Cardiac fibroblast (primary cell): Measurements from ENCODE around the gene C1orf210.
A peak's percentile ranks its signal among the peaks of the same experiment; 100 is the strongest.

ENCODE experiments used
- DNase-seq, 2 donors: peaks; one replicate each; pipeline versions ENCODE4 v3.0.0 to v3.0.0-alpha.2; 2010; ENCODE audit warnings: low read depth in 2 of 2
- H3K4me3 ChIP-seq, 2 donors: replicated peaks in 1 of 2; 1 replicate in 1 of 2; 2 replicates in 1 of 2; pipeline ENCODE4 v1.5.1; 2011; ENCODE audit warnings: low read depth in 2 of 2, low read length in 2 of 2, mild to moderate bottlenecking in 2 of 2, moderate library complexity in 1 of 2
- TF ChIP-seq, protein P1 (sequence below): IDR thresholded peaks from one replicate; pipeline ENCODE4 v1.5.1; 2011; ENCODE audit warnings: low read depth, mild to moderate bottlenecking, low read length, inconsistent platforms

The C1orf210 gene

DNA sequence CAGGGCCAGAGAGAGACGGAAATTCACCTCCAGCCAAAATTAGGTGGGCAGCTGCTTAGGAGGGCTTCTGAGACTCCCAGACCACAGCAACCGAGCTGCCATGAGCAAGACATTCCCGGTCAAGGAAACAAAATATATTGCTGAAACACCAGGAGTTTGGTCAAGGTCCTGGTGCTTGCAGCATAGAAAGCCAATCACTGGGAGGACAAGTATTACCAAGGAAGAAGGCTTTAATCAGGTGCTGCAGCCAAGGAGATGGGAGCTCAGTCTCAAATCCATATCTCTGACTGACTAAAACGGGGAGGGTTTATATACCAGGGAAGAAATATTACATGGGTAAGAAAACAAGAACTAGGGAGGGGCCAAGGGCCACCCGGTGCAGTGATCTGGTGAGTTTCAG is 34.4 kb downstream of the C1orf210 start:
- TF ChIP-seq, protein P1, sequence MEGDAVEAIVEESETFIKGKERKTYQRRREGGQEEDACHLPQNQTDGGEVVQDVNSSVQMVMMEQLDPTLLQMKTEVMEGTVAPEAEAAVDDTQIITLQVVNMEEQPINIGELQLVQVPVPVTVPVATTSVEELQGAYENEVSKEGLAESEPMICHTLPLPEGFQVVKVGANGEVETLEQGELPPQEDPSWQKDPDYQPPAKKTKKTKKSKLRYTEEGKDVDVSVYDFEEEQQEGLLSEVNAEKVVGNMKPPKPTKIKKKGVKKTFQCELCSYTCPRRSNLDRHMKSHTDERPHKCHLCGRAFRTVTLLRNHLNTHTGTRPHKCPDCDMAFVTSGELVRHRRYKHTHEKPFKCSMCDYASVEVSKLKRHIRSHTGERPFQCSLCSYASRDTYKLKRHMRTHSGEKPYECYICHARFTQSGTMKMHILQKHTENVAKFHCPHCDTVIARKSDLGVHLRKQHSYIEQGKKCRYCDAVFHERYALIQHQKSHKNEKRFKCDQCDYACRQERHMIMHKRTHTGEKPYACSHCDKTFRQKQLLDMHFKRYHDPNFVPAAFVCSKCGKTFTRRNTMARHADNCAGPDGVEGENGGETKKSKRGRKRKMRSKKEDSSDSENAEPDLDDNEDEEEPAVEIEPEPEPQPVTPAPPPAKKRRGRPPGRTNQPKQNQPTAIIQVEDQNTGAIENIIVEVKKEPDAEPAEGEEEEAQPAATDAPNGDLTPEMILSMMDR: no peak
- no peak overlapping the region for H3K4me3 ChIP-seq
- DNase-seq: no peak

DNA sequence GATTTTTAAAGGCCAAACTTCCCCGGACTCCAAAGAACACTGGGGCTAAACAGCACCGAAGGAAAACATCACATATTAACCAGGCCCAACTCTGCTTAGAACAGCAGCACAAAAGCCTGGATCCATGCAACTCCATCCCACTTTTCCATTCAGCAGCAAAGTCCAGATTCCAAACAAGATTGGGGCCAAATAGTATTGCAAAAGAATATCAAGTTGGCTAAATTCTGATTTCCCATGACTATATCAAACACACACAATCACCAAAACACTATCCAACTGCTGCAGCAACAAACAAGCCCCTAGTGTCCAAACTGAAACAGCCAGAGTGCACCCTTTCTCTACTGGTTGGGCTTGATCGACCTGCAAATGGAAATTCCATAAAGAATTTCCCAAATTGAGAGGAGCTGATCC is 35.0 kb downstream of the C1orf210 start:
- TF ChIP-seq, protein P1: no peak
- DNase-seq: no peak
- no peak overlapping the region for H3K4me3 ChIP-seq

DNA sequence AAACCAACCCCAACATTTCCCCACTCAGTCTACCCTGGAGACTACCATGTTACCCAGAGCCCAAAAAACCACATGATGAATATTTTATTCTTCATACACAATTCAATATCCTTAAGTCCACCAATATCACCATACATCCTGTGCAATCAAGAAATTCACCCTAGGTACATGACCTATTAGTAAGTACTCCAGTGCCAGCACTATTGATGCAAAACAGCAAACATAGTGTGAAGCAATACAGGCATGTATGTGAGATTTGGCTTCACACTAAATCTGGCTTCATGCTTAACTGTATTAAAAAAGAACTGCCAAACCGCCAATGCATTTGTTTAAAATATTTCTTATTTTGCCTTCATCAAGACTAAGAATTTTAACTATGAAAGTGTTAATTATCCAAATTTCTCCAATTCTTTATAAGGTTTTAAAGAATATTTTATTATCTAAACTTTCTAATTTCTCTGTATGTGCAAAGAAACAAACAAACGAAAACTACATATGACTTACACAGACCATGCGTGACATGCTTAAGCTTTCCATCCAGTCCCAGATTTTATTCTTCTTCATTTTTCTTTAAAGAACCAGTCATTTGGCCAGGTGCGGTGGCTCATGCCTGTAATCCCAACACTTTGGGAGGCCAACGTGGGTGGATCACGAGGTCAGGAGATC is 38.0 kb downstream of the C1orf210 start:
- no peak overlapping the region for H3K4me3 ChIP-seq
- TF ChIP-seq, protein P1: no peak
- no peak for DNase-seq

DNA sequence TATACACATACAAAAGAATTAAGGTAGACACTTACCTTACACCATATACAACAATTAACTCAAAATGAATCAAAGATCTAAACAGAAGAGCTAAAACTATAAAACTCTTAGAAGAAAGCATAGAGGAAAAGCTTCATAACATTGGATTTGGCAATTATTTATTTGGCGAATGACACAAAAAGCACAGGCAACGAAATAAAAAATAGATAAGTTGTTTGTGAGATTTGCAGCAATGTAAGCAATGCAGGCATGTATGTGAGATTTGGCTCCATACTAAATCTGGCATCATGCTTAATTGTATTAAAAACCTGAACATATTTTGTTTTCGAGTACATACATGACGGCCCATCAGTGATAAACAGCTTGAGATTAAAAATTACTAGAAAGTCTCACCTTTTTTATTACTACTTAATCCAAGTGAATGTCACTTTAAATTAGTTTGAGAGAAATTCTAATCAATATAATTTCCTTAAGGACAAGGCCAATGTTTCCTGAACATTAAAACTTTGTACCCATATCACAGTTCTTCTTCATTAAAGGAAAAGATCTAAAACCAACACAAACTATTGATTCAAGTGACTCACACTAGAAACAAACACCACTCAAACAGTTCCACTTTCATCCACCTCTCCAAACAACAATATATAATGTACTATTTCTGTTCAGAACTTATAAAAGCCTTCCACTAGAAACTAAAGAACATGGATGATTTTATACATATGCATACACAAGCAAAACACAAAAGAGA is 38.7 kb downstream of the C1orf210 start:
- DNase-seq: no peak
- H3K4me3 ChIP-seq: no peak overlapping the region
- TF ChIP-seq, protein P1: no peak

GRCh38 chr1:43243299-43243698 is 42.1 kb downstream of the C1orf210 start:
- TF ChIP-seq, protein P1: no peak
- DNase-seq: no peak
- H3K4me3 ChIP-seq: no peak overlapping the region

DNA sequence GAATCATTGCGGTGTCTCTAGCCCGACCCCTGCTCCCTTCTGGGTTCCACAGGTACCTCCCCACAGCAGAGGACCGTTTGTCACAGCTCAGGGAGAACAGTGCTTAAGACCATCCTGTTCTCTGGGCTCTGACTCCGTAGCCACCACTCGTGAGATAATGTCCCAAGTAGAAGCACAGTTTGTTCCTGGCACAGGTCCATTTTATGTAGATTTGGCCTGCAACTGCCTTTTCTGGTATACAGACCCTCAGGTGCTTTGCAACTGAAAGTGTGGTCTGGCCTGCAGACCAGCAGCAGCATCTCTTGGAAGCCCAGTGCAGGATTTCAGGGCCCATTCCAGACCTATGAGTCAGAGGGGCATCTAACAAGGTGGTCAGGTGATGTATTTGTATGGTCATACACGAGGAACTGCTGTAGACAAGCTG is 44.0 kb downstream of the C1orf210 start:
- H3K4me3 ChIP-seq: no peak overlapping the region
- peak; percentile 37 to 57 for DNase-seq
- TF ChIP-seq, protein P1: no peak
